Right lobe of liver (tissue), 4 donors: ENCODE measurements around the gene PKP4.

ENCODE experiments used
- CTCF ChIP-seq, 4 donors: fragments of 200-600 bp in 3 of 4; fragments of 450-650 bp in 1 of 4; IDR thresholded peaks; one replicate each; pipeline versions ENCODE4 v1.5.1 to v1.8.0; 2016 to 2022; ENCODE audit warnings: antibody characterized with exemption in 4 of 4, mild to moderate bottlenecking in 2 of 4
- POLR2A ChIP-seq: fragments of 450-650 bp; IDR thresholded peaks from one replicate; pipeline ENCODE4 v1.6.1; 2017; ENCODE audit warnings: antibody characterized with exemption, mild to moderate bottlenecking
- donor health status: DM: no; HTN: no; CAD: no.
- donor health status: DM: no; HTN: no; CAD: no.
- donor health status: DM: no; HTN: yes; CAD: no.

DNA sequence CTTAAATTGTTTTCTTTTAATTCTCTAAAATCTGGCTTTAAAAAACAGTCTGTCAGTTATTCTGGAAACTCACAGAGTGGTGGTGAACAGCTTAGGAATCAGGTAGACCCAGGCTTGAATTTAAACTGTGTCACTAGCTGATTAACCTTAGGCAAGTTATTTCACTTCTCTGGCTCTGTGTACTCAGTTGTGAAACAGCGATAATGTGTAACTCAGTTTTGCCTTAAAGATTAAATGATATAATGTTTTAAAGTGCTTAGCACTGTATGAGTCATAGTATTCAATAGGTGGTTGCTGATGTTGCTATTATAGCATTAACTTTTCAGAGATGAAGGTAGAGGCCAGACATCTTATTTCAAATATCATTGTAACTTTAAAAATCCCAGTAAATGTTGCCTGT is 40.7 kb downstream of the PKP4 start:
- TF ChIP-seq CTCF (IDR thresholded peaks at IDR 0.05) (no peak), POLR2A (no peak)
